NT2/D1 (cell line): ENCODE measurements around the gene KANSL3.

Source experiments
- YY1 ChIP-seq: IDR thresholded peaks from 2 replicates; pipeline ENCODE4 v1.6.1; 2011; ENCODE audit not compliant: insufficient read length, insufficient read depth
- ZNF274 ChIP-seq: IDR thresholded peaks from 2 replicates; pipeline ENCODE4 v1.6.1; 2011; ENCODE audit warnings: mild to moderate bottlenecking, low read depth, low read length

DNA sequence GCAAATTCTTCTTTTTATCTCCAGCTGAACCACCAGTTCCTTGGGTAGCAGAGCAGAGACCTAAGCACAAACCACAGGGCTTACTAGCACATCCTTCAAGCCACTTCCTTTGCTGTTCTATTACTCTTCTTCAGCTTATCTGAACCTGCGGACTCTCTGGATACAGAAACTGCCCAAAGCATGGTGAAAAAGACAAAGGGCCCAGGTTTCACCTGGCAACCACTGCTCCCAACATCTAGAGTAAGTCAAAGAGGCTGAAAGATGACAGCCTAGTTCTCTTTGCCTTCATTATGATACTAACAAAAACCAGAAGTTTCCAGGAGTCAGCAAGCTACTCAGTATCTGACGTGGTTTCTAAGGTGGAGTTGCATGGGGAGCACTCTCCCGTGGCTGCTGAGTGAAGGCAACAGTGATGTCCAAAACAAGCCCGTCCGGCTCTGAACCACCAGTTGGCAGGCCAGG lies 43.4 kb downstream of the KANSL3 start:
- TF ChIP-seq ZNF274 (no peak), YY1 (no peak)
